Caco-2 (cell line): ENCODE data around the gene CRYBG2. TPM values are rescaled to one million over a fixed set of nuclear protein-coding genes. Genes with fewer than 3 reads are reported as not detected.

Experiments
- BruUV-seq: library from RNA; stranded (reverse); fragments of 400-500 nt; replicated peaks from 2 replicates; lab custom pipeline; 2021; lab: Mats Ljungman, UMichigan
- CTCF ChIA-PET: fragments of 300-600 bp; sonication (Branson Sonifier 250); formaldehyde crosslinking; loops from one replicate; lab custom pipeline; 2022; ENCODE audit warnings: antibody characterized with exemption; lab: Charles Lee
- POLR2A ChIA-PET: fragments of 300-600 bp; sonication (Branson Sonifier 250); formaldehyde crosslinking; loops from one replicate; lab custom pipeline; 2022; ENCODE audit warnings: antibody characterized with exemption; lab: Charles Lee
- DNase-seq, 2 experiments: peaks; one replicate each; pipeline versions ENCODE4 v3.0.0 to v3.0.0-alpha.2; 2020 to 2022
- H3K27me3 ChIP-seq: replicated peaks from 2 replicates; pipeline ENCODE4 v1.6.0; 2011; ENCODE audit warnings: low read length; ENCODE audit not compliant: control insufficient read depth, insufficient read depth
- H3K36me3 ChIP-seq: 2 replicates; pipeline ENCODE4 v1.5.1; 2011; ENCODE audit warnings: low read length; ENCODE audit not compliant: control insufficient read depth, insufficient read depth
- H3K4me1 ChIP-seq: fragments of 250-450 bp; sonication (Bioruptor Pico); 2 replicates; pipeline ENCODE4 v1.5.1; 2020; ENCODE audit warnings: mild to moderate bottlenecking
- H3K4me3 ChIP-seq: 2 replicates; pipeline ENCODE4 v1.5.1; 2011; ENCODE audit warnings: low read depth, mild to moderate bottlenecking, control low read depth, low read length
- H3K9me3 ChIP-seq: fragments of 250-450 bp; sonication (Bioruptor Pico); 2 replicates; pipeline ENCODE4 v1.5.1; 2020; ENCODE audit warnings: mild to moderate bottlenecking, moderate library complexity
- H3K27ac Mint-ChIP-seq: one replicate; pipeline ENCODE4 v1.8.0; 2022; ENCODE audit warnings: mixed read lengths; ENCODE audit not compliant: unreplicated experiment
- H3K27me3 Mint-ChIP-seq: one replicate; pipeline ENCODE4 v1.8.0; 2022; ENCODE audit warnings: mixed read lengths; ENCODE audit not compliant: insufficient read depth, unreplicated experiment
- H3K36me3 Mint-ChIP-seq: one replicate; pipeline ENCODE4 v1.8.0; 2022; ENCODE audit warnings: mild to moderate bottlenecking, mixed read lengths; ENCODE audit not compliant: insufficient read depth, unreplicated experiment
- H3K4me1 Mint-ChIP-seq: one replicate; pipeline ENCODE4 v1.8.0; 2022; ENCODE audit warnings: low read depth, mixed read lengths; ENCODE audit not compliant: unreplicated experiment
- H3K4me3 Mint-ChIP-seq: one replicate; pipeline ENCODE4 v1.8.0; 2022; ENCODE audit warnings: mild to moderate bottlenecking, moderate library complexity, mixed read lengths; ENCODE audit not compliant: unreplicated experiment
- H3K9me3 Mint-ChIP-seq: one replicate; pipeline ENCODE4 v1.8.0; 2022; ENCODE audit warnings: mixed read lengths; ENCODE audit not compliant: unreplicated experiment
- CTCF ChIP-seq, 2 experiments: fragments of 200-600 bp in 1 of 2; IDR thresholded peaks; 1 replicate in 1 of 2; 2 replicates in 1 of 2; pipeline versions ENCODE4 v1.5.1 to v1.8.0; 2011 to 2022; ENCODE audit warnings: antibody characterized with exemption in 1 of 2, control low read depth in 1 of 2, inconsistent platforms in 1 of 2, low read depth in 1 of 2, low read length in 1 of 2, mild to moderate bottlenecking in 1 of 2, moderate library complexity in 1 of 2; ENCODE audit not compliant: insufficient read depth in 1 of 2, severe bottlenecking in 1 of 2, unreplicated experiment in 1 of 2
- intact Hi-C: fragments of 100-400 bp; cut with micrococcal nuclease; formaldehyde crosslinking; loops from one replicate; pipeline ENCODE4 v1.10.0; 2022; ENCODE audit not compliant: unreplicated experiment
- total RNA-seq: library from RNA; stranded (reverse); gene quantifications from 2 replicates; pipeline ENCODE4 v1.2.3, GENCODE V29; 2022

CRYBG2 gene
- total RNA-seq, 1 experiment from 2014 or later: 66.1 TPM

DNA sequence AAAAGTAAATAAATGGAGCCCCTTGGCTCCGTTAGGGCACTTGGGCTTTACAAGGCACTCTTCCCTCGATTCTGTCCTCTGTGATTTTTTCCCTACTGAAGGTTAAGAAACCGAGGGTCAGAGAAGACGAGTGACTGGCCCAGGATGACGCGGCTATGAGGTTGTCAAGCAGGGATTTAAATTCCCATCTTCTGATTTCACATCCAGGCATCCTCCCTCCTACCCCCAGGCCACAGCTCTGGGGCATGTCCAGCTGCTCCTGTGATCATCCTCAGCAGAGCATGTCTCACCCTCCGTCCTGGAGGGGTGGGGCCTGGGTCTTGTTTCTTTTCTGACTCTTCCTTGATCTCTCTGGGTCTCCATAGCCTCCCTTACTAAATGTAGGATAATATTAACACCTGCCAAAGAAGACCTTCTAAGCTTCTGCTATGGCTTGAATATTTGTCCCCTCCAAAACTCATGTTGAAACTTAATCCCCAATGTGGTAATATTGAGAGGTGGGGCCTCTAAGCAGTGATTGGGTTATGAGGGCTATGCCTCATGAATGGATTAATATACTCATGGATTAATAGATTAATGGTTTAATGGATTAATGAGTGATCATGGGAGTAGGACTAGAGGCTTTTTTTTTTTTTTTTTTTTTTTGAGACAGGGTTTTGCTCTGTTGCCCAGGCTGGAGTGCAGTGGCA is 4.6 kb downstream of the CRYBG2 start:
- Histone ChIP-seq H3K9me3 (no peaks in the 10 kb centered on the region), H3K27me3 (no peaks in the 10 kb centered on the region), H3K4me3 (no peak overlapping the region), H3K36me3 (no peaks in the 10 kb centered on the region), H3K4me1 (peaks cover 40% of the 10 kb centered on the region)
- intact Hi-C loops: no loop called here
- Mint-ChIP-seq H3K4me1 (peaks cover 16% of the 10 kb centered on the region), H3K36me3 (peaks cover 72% of the 10 kb centered on the region), H3K9me3 (no peaks in the 10 kb centered on the region), H3K4me3 (no peak overlapping the region), H3K27me3 (no peaks in the 10 kb centered on the region), H3K27ac (peak overlapping the region; percentile 100)
- POLR2A ChIA-PET: interaction anchor here (2.8 kb wide), 1 partner anchor 10 kb away, joined by 25 read pairs; no protein-coding TSS in a partner anchor
- CTCF ChIA-PET: no interaction called here
- no peak for TF ChIP-seq CTCF (IDR thresholded peaks at IDR 0.05; ENCODE audit: insufficient read depth in 1 of 2, low read depth in 1 of 2, low read length in 1 of 2, severe bottlenecking in 1 of 2, unreplicated experiment in 1 of 2)
- peak; percentile 52 to 72 for DNase-seq
- BruUV-seq: no TSS peak

- H3K4me1 ChIP-seq: peaks cover 25% of the 10 kb centered on the region
- POLR2A ChIA-PET: interaction anchor here (0.7 kb wide), 1 partner anchor 185 kb away, joined by 5 read pairs; no protein-coding TSS in a partner anchor
- no peak overlapping the region for H3K4me3 Mint-ChIP-seq
- no peak overlapping the region for H3K27ac Mint-ChIP-seq
- CTCF ChIA-PET: no interaction called here
- peaks cover 82% of the 10 kb centered on the region for H3K36me3 Mint-ChIP-seq
- H3K9me3 Mint-ChIP-seq: no peaks in the 10 kb centered on the region
- H3K4me3 ChIP-seq: no peak overlapping the region
- intact Hi-C loops: no loop called here
- H3K27me3 ChIP-seq: no peaks in the 10 kb centered on the region
- H3K27me3 Mint-ChIP-seq: no peaks in the 10 kb centered on the region
- no peaks in the 10 kb centered on the region; the same call in 1 of the 2 replicates for H3K36me3 ChIP-seq
- DNase-seq: no peak
- no peak for TF ChIP-seq CTCF (IDR thresholded peaks at IDR 0.05; ENCODE audit: insufficient read depth in 1 of 2, low read depth in 1 of 2, low read length in 1 of 2, severe bottlenecking in 1 of 2, unreplicated experiment in 1 of 2)
- H3K9me3 ChIP-seq: no peaks in the 10 kb centered on the region
- no TSS peak for BruUV-seq
- peaks cover 6% of the 10 kb centered on the region for H3K4me1 Mint-ChIP-seq
These were observed 7.5 kb downstream of the CRYBG2 start for GRCh38 chr1:26346274-26347033.

DNA sequence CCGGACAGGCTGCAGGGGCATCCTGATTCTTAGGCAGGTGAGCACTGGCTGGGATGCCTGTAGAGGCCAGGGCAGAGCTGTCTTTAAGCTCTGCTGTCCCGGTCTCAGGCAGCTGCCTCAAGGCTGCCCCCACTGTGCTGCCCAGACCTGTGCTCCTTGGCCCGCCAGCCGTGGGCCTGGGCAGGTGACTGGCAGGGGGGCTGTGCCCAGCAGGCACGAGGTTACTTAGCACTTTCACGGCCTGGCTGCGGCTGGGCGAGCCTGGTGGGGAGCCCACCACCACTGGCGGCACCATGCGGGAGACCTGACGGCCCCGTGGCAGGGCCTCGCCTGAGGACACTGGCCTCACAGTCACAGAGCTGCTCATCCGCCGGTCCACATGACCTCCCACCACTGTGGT is 8.2 kb downstream of the CRYBG2 start:
- CTCF ChIA-PET: no interaction called here
- no peak overlapping the region for H3K4me3 Mint-ChIP-seq

More for the DNA sequence above, 8.2 kb downstream of the CRYBG2 start:
- Histone ChIP-seq H3K4me1 (peaks cover 22% of the 10 kb centered on the region), H3K36me3 (no peaks in the 10 kb centered on the region; the same call in 1 of the 2 replicates), H3K9me3 (no peaks in the 10 kb centered on the region), H3K27me3 (no peaks in the 10 kb centered on the region), H3K4me3 (no peak overlapping the region)
- no peak for TF ChIP-seq CTCF (IDR thresholded peaks at IDR 0.05; ENCODE audit: insufficient read depth in 1 of 2, low read depth in 1 of 2, low read length in 1 of 2, severe bottlenecking in 1 of 2, unreplicated experiment in 1 of 2)
- BruUV-seq: no TSS peak
- POLR2A ChIA-PET: no interaction called here
- Mint-ChIP-seq H3K27me3 (no peaks in the 10 kb centered on the region), H3K27ac (no peak overlapping the region), H3K36me3 (peaks cover 80% of the 10 kb centered on the region), H3K9me3 (no peaks in the 10 kb centered on the region), H3K4me1 (no peaks in the 10 kb centered on the region)
- no peak for DNase-seq
- intact Hi-C loops: no loop called here
